GM21515 (cell line): ENCODE results near the gene CBFA2T3.
"Not testable (repeated sequence)": the region's sequence is repeated elsewhere in the genome, so short reads cannot be mapped to it uniquely, and the experiment has no call there.

ENCODE experiments used
- ATAC-seq: cut with Tn5 transposase; IDR thresholded peaks from one replicate; pipeline ENCODE4 v1.9.1; 2021; ENCODE audit not compliant: unreplicated experiment

The CBFA2T3 gene

GRCh38 chr16:89013111-89013510 is 36.1 kb upstream of the CBFA2T3 start:
- no peak for ATAC-seq

GRCh38 chr16:89012622-89012995 is 35.6 kb upstream of the CBFA2T3 start:
- ATAC-seq: no peak

- no peak for ATAC-seq
These were observed 35.1 kb upstream of the CBFA2T3 start for GRCh38 chr16:89011909-89012621.

DNA sequence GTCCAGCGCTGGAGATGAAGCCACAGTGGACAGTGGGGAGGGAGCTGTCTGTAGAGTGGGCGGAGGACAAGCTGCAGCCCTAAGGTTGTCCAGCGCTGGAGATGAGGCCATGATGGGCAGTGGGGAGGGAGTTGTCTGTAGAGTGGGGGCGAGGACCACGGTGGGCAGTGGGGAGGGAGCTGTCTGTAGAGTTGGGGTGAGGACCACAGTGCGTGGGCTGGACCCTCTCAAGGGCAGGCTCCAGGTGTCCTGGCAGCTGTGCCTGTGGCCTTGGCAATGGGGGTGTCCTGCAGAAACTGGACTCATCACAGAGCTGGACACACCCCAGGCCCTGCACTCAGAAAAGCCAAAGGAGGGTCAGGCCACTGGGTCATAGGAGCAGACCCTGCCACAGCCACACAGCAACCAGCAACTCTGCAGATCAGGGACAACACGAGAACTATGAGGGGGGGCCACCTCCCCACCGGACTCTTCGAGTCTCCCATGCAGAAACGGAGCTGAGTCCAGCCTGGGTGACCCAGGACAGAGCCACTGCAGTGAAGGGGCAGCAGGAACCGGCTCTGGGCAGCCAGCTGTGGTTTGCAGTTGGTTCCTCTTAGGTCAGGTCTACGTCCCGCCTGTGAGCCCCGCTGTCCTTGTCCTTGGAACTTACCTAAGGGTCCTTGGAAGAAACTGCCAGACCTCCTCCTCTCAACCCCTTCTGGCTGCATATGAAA is 33.4 kb upstream of the CBFA2T3 start:
- ATAC-seq: no peak

GRCh38 chr16:89009343-89010209 is 32.6 kb upstream of the CBFA2T3 start:
- ATAC-seq: no peak

DNA sequence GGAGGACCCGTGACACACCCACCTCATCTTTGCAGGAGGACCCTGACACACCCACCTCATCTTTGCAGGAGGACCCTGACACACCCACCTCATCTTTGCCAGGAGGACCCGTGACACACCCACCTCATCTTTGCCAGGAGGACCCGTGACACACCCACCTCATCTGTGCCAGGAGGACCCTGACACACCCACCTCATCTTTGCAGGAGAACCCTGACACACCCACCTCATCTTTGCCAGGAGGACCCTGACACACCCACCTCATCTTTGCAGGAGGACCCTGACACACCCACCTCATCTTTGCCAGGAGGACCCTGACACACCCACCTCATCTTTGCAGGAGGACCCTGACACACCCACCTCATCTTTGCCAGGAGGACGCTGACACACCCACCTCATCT is 31.8 kb upstream of the CBFA2T3 start:
- not testable (repeated sequence) for ATAC-seq

- ATAC-seq: no peak
These were observed 30.6 kb upstream of the CBFA2T3 start for GRCh38 chr16:89007371-89008249.

GRCh38 chr16:89006036-89006752 is 29.2 kb upstream of the CBFA2T3 start:
- no peak for ATAC-seq

DNA sequence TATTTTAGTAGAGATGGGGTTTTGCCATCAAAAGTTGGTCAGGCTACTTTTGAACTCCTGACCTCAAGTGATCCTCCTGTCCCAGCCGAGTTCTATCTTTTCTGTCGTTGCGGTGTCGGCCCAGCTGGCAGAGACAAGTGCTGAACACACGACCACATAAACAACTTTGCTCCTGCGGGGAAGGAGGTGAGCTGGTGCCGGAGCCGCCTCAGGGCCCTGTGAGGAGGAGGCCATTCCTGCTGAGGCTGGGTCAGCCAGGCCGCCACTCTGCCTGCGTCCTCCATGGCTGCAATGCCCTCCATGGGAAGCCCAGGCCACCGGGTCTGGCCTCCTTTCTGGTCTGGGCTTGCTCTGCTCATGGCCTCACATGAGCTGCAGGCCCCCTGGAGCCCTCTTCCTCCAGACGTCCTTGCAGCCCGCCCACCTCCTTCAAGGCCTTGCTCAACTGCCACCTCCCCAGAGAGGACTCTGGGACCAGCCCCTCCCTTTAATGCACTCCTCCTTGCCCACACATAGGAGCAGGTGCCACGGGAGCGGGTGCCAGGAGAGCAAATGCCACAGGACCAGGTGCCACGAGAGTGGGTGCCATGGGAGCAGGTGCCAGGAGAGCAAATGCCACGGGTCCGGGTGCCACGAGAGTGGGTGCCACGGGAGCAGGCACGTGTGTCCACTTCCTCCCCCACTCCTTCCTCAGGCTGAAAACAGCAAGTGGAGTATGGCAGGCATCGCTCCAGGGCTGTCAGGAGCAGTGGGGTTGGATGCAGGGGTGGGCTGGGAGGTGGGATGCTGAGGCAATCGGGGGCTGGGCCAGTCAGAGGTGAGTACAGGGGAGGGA is 28.4 kb upstream of the CBFA2T3 start:
- ATAC-seq: no peak

- no peak for ATAC-seq
These were observed 27.3 kb upstream of the CBFA2T3 start for GRCh38 chr16:89004209-89004831.

DNA sequence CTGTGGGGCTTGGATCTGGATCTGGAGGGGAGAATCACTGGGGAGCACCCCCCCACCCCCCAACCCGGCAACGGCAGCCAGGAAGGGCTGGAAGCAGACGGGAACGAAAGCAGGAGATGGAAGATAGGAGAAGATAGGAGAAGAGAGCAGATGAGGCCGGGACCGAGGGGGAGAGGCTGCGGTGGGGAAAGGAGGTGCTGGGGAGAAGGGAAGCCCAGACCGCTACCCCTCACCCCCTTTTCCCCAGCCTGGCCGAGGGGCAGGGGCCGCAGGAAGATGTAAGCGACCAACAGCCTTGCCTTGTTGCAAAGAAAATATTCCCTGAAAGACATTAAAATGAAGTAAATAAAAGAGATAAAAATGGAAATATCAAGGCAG is 26.8 kb upstream of the CBFA2T3 start:
- ATAC-seq: no peak

DNA sequence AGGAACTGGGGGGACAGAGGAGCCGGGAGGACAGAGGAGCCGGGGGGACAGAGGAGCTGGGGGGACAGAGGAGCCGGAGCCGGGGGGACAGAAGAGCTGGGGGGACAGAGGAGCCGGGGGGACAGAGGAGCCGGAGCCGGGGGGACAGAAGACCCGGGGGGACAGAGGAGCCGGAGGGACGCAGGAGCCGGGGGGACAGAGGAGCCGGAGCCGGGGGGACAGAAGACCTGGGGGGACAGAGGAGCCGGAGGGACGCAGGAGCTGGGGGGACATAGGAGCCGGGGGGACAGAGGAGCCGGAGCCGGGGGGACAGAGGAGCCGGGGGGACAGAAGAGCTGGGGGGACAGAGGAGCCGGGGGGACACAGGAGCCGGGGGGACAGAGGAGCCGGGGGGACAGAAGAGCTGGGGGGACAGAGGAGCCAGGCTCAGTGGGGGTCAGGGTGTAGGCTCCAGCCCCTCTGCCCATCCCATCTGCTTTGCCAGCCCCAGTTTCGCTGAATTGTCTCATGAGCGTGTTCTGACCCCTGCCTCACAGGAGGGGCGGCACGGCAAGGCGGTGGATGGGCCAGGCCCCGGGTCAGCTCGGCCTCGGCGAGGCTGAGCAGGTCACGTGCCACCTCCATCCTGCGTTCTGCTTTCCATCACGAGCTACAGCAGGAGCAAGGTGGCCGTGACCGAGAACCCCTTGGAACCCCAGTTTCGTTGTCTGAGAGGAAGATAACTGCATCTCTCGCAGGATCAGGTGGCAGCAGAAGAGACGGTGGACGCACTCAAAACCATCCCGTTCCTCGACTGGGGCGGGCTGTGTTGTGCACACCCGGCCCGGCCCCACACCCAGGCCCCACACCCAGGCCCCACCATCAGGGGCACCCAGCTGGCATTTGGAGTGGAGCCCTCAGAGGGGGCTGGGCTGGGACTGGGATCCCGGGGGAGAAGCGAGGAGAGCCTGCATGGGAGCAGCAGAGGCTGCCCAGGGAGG is 26.1 kb upstream of the CBFA2T3 start:
- no peak for ATAC-seq

DNA sequence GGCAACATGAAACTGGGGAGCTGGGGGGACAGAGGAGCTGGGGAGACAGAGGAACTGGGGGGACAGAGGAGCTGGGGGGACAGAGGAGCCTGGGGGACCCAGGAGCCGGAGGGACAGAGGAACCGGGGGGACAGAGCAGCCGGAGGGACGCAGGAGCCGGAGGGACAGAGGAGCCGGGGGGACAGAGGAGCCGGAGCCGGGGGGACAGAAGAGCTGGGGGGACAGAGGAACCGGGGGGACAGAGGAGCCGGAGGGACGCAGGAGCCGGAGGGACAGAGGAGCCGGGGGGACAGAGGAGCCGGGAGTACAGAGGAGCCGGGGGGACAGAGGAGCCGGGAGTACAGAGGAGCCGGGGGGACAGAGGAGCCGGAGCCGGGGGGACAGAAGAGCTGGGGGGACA is 25.1 kb upstream of the CBFA2T3 start:
- ATAC-seq: not testable (repeated sequence)

DNA sequence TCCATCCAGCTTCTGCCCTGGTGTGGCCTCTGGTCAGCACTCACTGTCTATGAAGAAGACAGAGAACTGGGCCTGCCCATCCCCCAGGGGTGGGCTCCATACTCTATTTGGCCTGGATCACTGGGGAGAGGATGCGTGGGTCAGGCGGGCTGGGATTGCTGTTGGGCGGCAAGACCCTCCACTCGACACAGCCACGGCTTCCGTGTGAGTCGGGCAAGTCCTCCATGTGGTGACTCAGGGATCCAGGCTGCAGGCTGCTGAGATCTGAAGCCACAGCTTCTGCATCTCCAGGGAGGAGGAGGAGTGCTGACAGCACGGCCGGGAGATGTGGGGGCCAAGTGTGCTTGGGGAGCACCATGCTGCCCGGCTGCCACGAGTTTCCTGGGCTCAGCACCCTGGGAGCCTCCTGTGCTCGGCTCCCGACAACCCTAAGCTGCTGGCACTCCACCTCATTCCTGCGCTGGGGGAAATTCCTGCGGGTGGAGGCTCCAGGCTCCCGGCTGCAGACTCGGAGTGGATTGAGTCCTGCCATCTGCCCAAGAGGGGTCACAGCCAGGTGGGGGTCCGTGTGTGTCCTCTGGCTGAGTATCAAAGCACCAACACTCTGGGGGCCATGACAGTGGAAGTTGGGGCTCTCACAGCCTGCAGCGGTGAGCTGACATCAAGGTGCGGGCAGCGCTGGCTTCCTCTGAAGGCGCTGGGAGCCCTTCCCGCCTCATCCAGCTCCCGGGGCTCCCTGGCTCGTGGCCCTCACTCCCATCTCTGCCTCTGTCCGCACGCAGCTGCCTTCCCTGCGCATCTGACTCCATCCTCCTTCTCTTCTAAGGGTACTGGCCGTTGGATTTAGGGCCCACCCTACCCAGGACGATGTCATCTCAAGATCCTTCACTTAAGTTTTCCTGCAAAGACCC is 24.4 kb upstream of the CBFA2T3 start:
- ATAC-seq: no peak

DNA sequence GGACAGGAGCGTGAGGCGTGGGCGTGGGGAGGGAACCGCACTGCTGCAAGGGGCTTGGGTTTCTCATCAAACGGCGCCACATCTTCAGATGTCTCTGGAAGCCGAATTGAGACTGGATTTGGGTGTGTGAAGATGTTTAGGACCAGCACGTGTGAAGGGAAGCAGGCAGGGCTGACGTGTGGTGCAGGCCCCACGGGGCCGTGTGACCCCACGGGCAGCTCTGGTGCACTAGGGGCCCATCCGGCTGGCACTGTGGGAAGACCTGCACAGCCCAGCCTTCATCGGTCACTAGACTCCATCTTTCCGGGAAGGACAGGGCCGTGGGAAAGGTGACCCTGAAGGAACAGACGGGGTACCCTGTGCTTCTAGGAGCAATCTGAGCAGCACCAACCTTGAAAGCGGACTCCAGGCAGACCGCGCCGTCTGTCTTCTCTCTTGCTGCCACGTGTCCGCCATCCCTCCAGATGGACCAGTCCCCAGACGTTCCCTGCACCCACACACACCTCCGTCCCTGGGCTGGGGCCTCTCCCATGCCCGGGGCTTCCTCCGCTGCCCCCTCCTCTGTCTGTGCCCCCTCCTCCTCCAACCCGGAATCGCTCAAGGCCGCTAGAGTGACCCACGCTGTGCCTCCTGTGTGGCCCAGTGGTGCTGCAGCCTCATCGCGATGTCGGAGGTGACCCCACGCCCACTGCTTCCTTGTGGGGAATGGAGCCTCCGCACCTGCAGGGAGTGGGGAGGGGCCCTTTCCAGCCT is 23.4 kb upstream of the CBFA2T3 start:
- no peak for ATAC-seq
